H1 (cell line): ENCODE data around the gene ARHGAP10. TPM values are rescaled to one million over a fixed set of nuclear protein-coding genes. Genes with fewer than 3 reads are reported as not detected.

Source experiments
- CTCF ChIA-PET: fragments of 300-600 bp; sonication (Branson Sonifier 250); formaldehyde crosslinking; loops from one replicate; lab custom pipeline; 2021; ENCODE audit not compliant: partially characterized antibody; lab: Charles Lee
- POLR2A ChIA-PET: fragments of 300-600 bp; sonication (Branson Sonifier 250); formaldehyde crosslinking; loops from one replicate; lab custom pipeline; 2021; ENCODE audit warnings: inconsistent platforms; ENCODE audit not compliant: partially characterized antibody; lab: Charles Lee
- DNase-seq, 2 experiments: peaks; one replicate each; pipeline versions ENCODE4 v3.0.0 to v3.0.0-alpha.2; 2010 to 2022; ENCODE audit warnings: low spot score in 2 of 2, low read depth in 1 of 2, mixed read lengths in 1 of 2
- FAIRE-seq: peaks from 2 replicates; lab custom pipeline; 2011; peaks lifted over from hg19 to GRCh38; lab: Jason Lieb, UNC
- H2AFZ ChIP-seq: 2 replicates; pipeline ENCODE4 v1.8.1; 2012; ENCODE audit warnings: low read length, inconsistent platforms
- H2AK5ac ChIP-seq: 2 replicates; pipeline ENCODE4 v1.6.1; 2013; ENCODE audit warnings: low read depth, low read length
- H2BK120ac ChIP-seq: replicated peaks from 2 replicates; pipeline ENCODE3; 2013; ENCODE audit warnings: low read depth, low read length, inconsistent platforms
- H2BK12ac ChIP-seq: 2 replicates; pipeline ENCODE4 v1.6.1; 2013; ENCODE audit warnings: low read depth, low read length
- H2BK15ac ChIP-seq: 2 replicates; pipeline ENCODE4 v1.6.1; 2013; ENCODE audit warnings: low read length
- H2BK20ac ChIP-seq: 2 replicates; pipeline ENCODE4 v1.6.1; 2013; ENCODE audit warnings: low read length
- H2BK5ac ChIP-seq: 2 replicates; pipeline ENCODE4 v1.6.1; 2013; ENCODE audit warnings: low read depth, low read length
- H3K14ac ChIP-seq: 2 replicates; pipeline ENCODE4 v1.6.1; 2013; ENCODE audit warnings: inconsistent platforms; ENCODE audit not compliant: insufficient read length
- H3K18ac ChIP-seq: 2 replicates; pipeline ENCODE4 v1.6.1; 2013; ENCODE audit warnings: low read length; ENCODE audit errors: extremely low read depth
- H3K23ac ChIP-seq: 2 replicates; pipeline ENCODE4 v1.6.1; 2013; ENCODE audit warnings: inconsistent platforms; ENCODE audit not compliant: insufficient read length
- H3K23me2 ChIP-seq: 2 replicates; pipeline ENCODE4 v1.6.1; 2013; ENCODE audit warnings: low read depth, low read length
- H3K27ac ChIP-seq: 2 replicates; pipeline ENCODE4 v1.6.1; 2011; ENCODE audit warnings: low read depth, low read length, inconsistent platforms
- H3K27me3 ChIP-seq, 4 experiments: replicated peaks in 1 of 4; 1 replicate in 1 of 4; 2 replicates in 3 of 4; pipeline versions ENCODE4 v1.6.1 to v1.8.1; 2011 to 2013; ENCODE audit warnings: low read length in 3 of 4, mild to moderate bottlenecking in 3 of 4, inconsistent platforms in 2 of 4, mixed read lengths in 2 of 4, moderate library complexity in 1 of 4; ENCODE audit not compliant: control insufficient read depth in 3 of 4, insufficient read depth in 3 of 4; ENCODE audit errors: extremely low read depth in 1 of 4
- H3K36me3 ChIP-seq, 4 experiments: 2 replicates each; pipeline versions ENCODE4 v1.6.1 to v1.8.1; 2011 to 2013; ENCODE audit warnings: mild to moderate bottlenecking in 4 of 4, low read length in 3 of 4, moderate library complexity in 2 of 4, control low read depth in 1 of 4, inconsistent platforms in 1 of 4; ENCODE audit not compliant: insufficient read depth in 4 of 4, control insufficient read depth in 2 of 4
- H3K4ac ChIP-seq: replicated peaks from 2 replicates; pipeline ENCODE3; 2013; ENCODE audit warnings: low read length, low read depth, mixed read lengths, inconsistent platforms; ENCODE audit not compliant: insufficient read length
- H3K4me1 ChIP-seq, 4 experiments: replicated peaks in 1 of 4; 1 replicate in 1 of 4; 2 replicates in 3 of 4; pipeline versions ENCODE4 v1.6.1 to v1.8.1; 2011 to 2013; ENCODE audit warnings: low read length in 3 of 4, inconsistent platforms in 2 of 4, mixed read lengths in 1 of 4; ENCODE audit not compliant: insufficient read depth in 4 of 4, control insufficient read depth in 3 of 4
- H3K4me2 ChIP-seq, 2 experiments: 2 replicates each; pipeline versions ENCODE4 v1.6.1 to v1.8.1; 2011 to 2013; ENCODE audit warnings: low read depth in 2 of 2, low read length in 2 of 2, control low read depth in 1 of 2, inconsistent platforms in 1 of 2, mild to moderate bottlenecking in 1 of 2; ENCODE audit not compliant: insufficient read depth in 1 of 2
- H3K4me3 ChIP-seq, 4 experiments: fragments of 200-600, 300-600 bp in 1 of 4; sonication (generic), shearing (Covaris generic), sonication (Bioruptor Twin) in 1 of 4; 2 replicates each; pipeline versions ENCODE4 v1.5.1 to v1.8.1; 2011 to 2016; ENCODE audit warnings: low read length in 4 of 4, low read depth in 3 of 4, control low read depth in 2 of 4, inconsistent platforms in 2 of 4, mild to moderate bottlenecking in 2 of 4, mixed read lengths in 1 of 4, moderate library complexity in 1 of 4; ENCODE audit not compliant: insufficient read depth in 2 of 4; ENCODE audit errors: extremely low read depth in 1 of 4
- H3K56ac ChIP-seq: replicated peaks from 2 replicates; pipeline ENCODE3; 2013; ENCODE audit warnings: low read depth, mild to moderate bottlenecking, mixed read lengths, low read length, inconsistent platforms; ENCODE audit not compliant: insufficient read length
- H3K79me1 ChIP-seq: 2 replicates; pipeline ENCODE4 v1.6.1; 2013; ENCODE audit warnings: low read depth, low read length, control low read depth
- H3K79me2 ChIP-seq, 2 experiments: 2 replicates each; pipeline versions ENCODE4 v1.6.1 to v1.8.1; 2012 to 2013; ENCODE audit warnings: low read length in 2 of 2, mild to moderate bottlenecking in 2 of 2, inconsistent platforms in 1 of 2; ENCODE audit not compliant: insufficient read depth in 2 of 2, control insufficient read depth in 1 of 2
- H3K9ac ChIP-seq, 4 experiments: replicated peaks in 1 of 4; 1 replicate in 1 of 4; 2 replicates in 3 of 4; pipeline versions ENCODE4 v1.6.1 to v1.8.1; 2011 to 2013; ENCODE audit warnings: low read depth in 3 of 4, low read length in 3 of 4, control low read depth in 2 of 4, mild to moderate bottlenecking in 2 of 4, moderate library complexity in 2 of 4, inconsistent platforms in 1 of 4; ENCODE audit errors: extremely low read depth in 1 of 4
- H3K9me3 ChIP-seq, 2 experiments: 2 replicates each; pipeline versions ENCODE4 v1.6.1 to v1.8.1; 2012 to 2013; ENCODE audit warnings: mild to moderate bottlenecking in 2 of 2, moderate library complexity in 2 of 2, control low read depth in 1 of 2, inconsistent platforms in 1 of 2, low read depth in 1 of 2, low read length in 1 of 2, mixed read lengths in 1 of 2; ENCODE audit not compliant: insufficient read depth in 2 of 2
- H4K20me1 ChIP-seq, 2 experiments: replicated peaks in 1 of 2; 2 replicates each; pipeline versions ENCODE3 to v1.8.1; 2011 to 2013; ENCODE audit warnings: inconsistent platforms in 2 of 2, low read length in 2 of 2, mild to moderate bottlenecking in 1 of 2; ENCODE audit not compliant: insufficient read depth in 2 of 2, control insufficient read depth in 1 of 2
- H4K5ac ChIP-seq: 2 replicates; pipeline ENCODE4 v1.6.1; 2013; ENCODE audit warnings: low read length, low read depth, mixed read lengths, inconsistent platforms; ENCODE audit not compliant: insufficient read length
- H4K8ac ChIP-seq: 2 replicates; pipeline ENCODE4 v1.8.0; 2013; ENCODE audit warnings: mild to moderate bottlenecking, moderate library complexity, low read length, inconsistent platforms; ENCODE audit not compliant: insufficient read depth; ENCODE audit errors: extremely low read depth
- H4K91ac ChIP-seq: replicated peaks from 2 replicates; pipeline ENCODE3; 2013; ENCODE audit warnings: low read length, mixed read lengths, inconsistent platforms; ENCODE audit not compliant: insufficient read length
- EP300 ChIP-seq, 2 experiments: IDR thresholded peaks; 1 replicate in 1 of 2; 2 replicates in 1 of 2; pipeline ENCODE4 v1.6.1; 2011 to 2012; ENCODE audit warnings: low read depth in 2 of 2, low read length in 2 of 2, mild to moderate bottlenecking in 2 of 2, borderline replicate concordance in 1 of 2, inconsistent platforms in 1 of 2, moderate library complexity in 1 of 2
- GTF2F1 ChIP-seq: IDR thresholded peaks from 2 replicates; pipeline ENCODE4 v1.6.1; 2012; ENCODE audit warnings: low read depth, low read length, improper control_type of control experiment, borderline replicate concordance
- KDM1A ChIP-seq: fragments of 200-600, 300-600 bp; sonication (generic); IDR thresholded peaks from 2 replicates; pipeline ENCODE4 v1.7.1; 2016; ENCODE audit warnings: mild to moderate bottlenecking, low read length, borderline replicate concordance
- PHF8 ChIP-seq: fragments of 200-600 bp; sonication (generic); conservative IDR thresholded peaks from 2 replicates; pipeline ENCODE4 v1.7.1; 2012; ENCODE audit warnings: low read depth, mild to moderate bottlenecking, inconsistent platforms, low read length, moderate library complexity
- RAD21 ChIP-seq, 2 experiments: IDR thresholded peaks in 1 of 2; conservative IDR thresholded peaks in 1 of 2; 2 replicates each; pipeline ENCODE4 v1.6.1; 2011; ENCODE audit warnings: low read depth in 2 of 2, low read length in 2 of 2, improper control_type of control experiment in 1 of 2, inconsistent platforms in 1 of 2, mild to moderate bottlenecking in 1 of 2, moderate library complexity in 1 of 2
- SRF ChIP-seq: IDR thresholded peaks from 2 replicates; pipeline ENCODE4 v1.6.1; 2011; ENCODE audit warnings: mild to moderate bottlenecking, low read depth, low read length, moderate library complexity
- TAF1 ChIP-seq: IDR thresholded peaks from 2 replicates; pipeline ENCODE4 v1.6.1; 2011; ENCODE audit warnings: mild to moderate bottlenecking, low read depth, low read length
- TCF12 ChIP-seq: IDR thresholded peaks from 2 replicates; pipeline ENCODE4 v1.6.1; 2011; ENCODE audit warnings: low read depth, mild to moderate bottlenecking, low read length
- WGBS, 2 experiments: shearing (Covaris generic) in 1 of 2; methylation state at CpG; one replicate each; pipeline versions ENCODE4 v1.1.6 to v1.1.7; 2013 to 2015; ENCODE audit warnings: low lambda C conversion rate in 2 of 2, mixed read lengths in 2 of 2, inconsistent platforms in 1 of 2, low coverage in 1 of 2, missing lambda C conversion rate in 1 of 2; ENCODE audit not compliant: insufficient replicate concordance in 2 of 2, insufficient coverage in 1 of 2, insufficient read length in 1 of 2; ENCODE audit errors: extremely low coverage in 1 of 2, missing lambda C conversion rate in 1 of 2; 5-methylcytosine and 5-hydroxymethylcytosine counted together
- polyA plus RNA-seq, 7 experiments: library from polyadenylated mRNA; depleted of rRNA in 3 of 7; stranded (reverse) in 5 of 7; unstranded in 2 of 7; fragments of >200 nt in 5 of 7; fragments of 200-250 nt in 2 of 7; gene quantifications; 1 replicate in 5 of 7; 2 replicates in 1 of 7; 4 replicates in 1 of 7; pipeline versions ENCODE4 v1.2.1 to v1.2.3, GENCODE V29; 2011 to 2013; ENCODE audit warnings: missing spikeins in 2 of 7, mixed read lengths in 2 of 7
- total RNA-seq: library from RNA; stranded (reverse); fragmentation: NEBNext Ultra II Directional; extraction: Animal tissue kit (Norgen Biotek cat#: 25700); gene quantifications from 2 replicates; pipeline ENCODE4 v1.2.1, GENCODE V29; 2021

Gene ARHGAP10
- total and polyA plus RNA-seq, 2 of the 8 experiments (the other 6 are each of a cell fraction or from before 2014, with no cell fraction given) = 3.7 to 6.1 TPM

- H2AK5ac ChIP-seq = no peak overlapping the region
- H3K18ac ChIP-seq = no peak overlapping the region
- no peak overlapping the region for H4K5ac ChIP-seq
- H3K14ac ChIP-seq = no peak overlapping the region
- H3K4me2 ChIP-seq = no peak overlapping the region
- H3K23ac ChIP-seq = no peak overlapping the region
- no peaks in the 10 kb centered on the region for H4K20me1 ChIP-seq
- TF ChIP-seq TCF12 (no peak), KDM1A (no peak), PHF8 (no peak), RAD21 (IDR thresholded peaks at IDR 0.05 in 1 of 2, conservative IDR thresholded peaks at IDR 0.05 in 1 of 2; ENCODE audit: low read depth in 2 of 2, low read length in 2 of 2) (no peak), GTF2F1 (no peak), EP300 (IDR thresholded peaks at IDR 0.05; ENCODE audit: borderline replicate concordance in 1 of 2, low read depth in 2 of 2, low read length in 2 of 2) (no peak), TAF1 (no peak), SRF (no peak)
- H3K27ac ChIP-seq = no peak overlapping the region
- ChIA-PET CTCF (no interaction called here), POLR2A (no interaction called here)
- H2BK15ac ChIP-seq = no peak overlapping the region
- no peaks in the 10 kb centered on the region for H3K79me2 ChIP-seq
- no peak overlapping the region for H2BK120ac ChIP-seq
- H3K4me1 ChIP-seq = peaks cover 0 to 5% (median 2%) of the 10 kb centered on the region in 4 experiments; a peak in 2 of 7 replicates
- 93% methylated on average over 1 of the region's 1 CpG; no CpG with 5 or more reads in 1 of the 2 experiments for WGBS, 2 experiments
- no peak for DNase-seq
- H3K4me3 ChIP-seq = no peak overlapping the region
- H2BK20ac ChIP-seq = no peak overlapping the region
- no peak overlapping the region for H2BK5ac ChIP-seq
- H3K9me3 ChIP-seq = no peaks in the 10 kb centered on the region
- no peak overlapping the region for H3K56ac ChIP-seq
- H3K4ac ChIP-seq = no peak overlapping the region
- no peak overlapping the region for H4K8ac ChIP-seq
- no peaks in the 10 kb centered on the region for H3K23me2 ChIP-seq
- no peaks in the 10 kb centered on the region for H3K79me1 ChIP-seq
- H2BK12ac ChIP-seq = no peak overlapping the region
- H3K36me3 ChIP-seq = no peaks in the 10 kb centered on the region
- no peak overlapping the region for H4K91ac ChIP-seq
- no peak overlapping the region for H2AFZ ChIP-seq
- peak overlapping the region in 1 of 4 experiments; percentile 34; a peak in 1 of 7 replicates for H3K9ac ChIP-seq
- no peaks in the 10 kb centered on the region for H3K27me3 ChIP-seq
- FAIRE-seq = no peak
Measured at GRCh38 chr4:147965873-147966272, 234.0 kb downstream of the ARHGAP10 start.
